NCI-H69 (cell line): Measurements from ENCODE around the gene TDRD10.
"Not testable (repeated sequence)": the region's sequence is repeated elsewhere in the genome, so short reads cannot be mapped to it uniquely, and the experiment has no call there.

ENCODE experiments used
- DNase-seq: peaks from one replicate; lab custom pipeline; 2025; lab: John Stamatoyannopoulos, UW

The TDRD10 gene

DNA sequence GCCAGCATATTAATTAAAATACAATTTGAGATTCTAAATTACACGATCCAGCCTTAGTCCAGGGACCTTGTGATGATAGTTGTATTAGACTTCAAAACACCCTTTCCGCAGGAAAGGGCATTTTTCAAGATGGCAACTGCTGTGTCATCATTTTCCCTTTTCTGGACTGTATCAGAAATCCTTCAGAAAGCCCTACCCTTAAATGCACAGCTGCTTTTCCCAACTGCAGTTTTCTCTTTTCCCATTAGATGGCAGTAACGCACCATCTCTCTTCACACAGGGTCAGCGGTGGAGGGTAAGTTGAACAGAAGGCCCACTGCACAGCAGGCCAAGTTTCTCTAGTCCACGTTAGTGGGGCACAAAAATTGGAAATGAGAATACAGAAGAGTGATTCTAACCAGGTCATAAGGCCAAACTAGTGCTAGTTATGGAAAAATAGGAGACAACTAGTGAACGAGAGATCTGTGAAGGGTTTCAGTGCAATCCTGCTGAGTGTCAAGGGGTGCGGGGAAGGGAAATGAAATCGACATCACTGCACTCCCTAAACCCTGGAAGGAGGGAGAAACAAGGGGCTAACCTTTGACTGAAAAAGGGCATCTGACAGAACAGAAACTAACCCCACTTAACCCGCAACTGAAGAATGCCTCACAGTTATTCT, 22.1 kb upstream of the TDRD10 start:
- peak; percentile 80 for DNase-seq

DNA sequence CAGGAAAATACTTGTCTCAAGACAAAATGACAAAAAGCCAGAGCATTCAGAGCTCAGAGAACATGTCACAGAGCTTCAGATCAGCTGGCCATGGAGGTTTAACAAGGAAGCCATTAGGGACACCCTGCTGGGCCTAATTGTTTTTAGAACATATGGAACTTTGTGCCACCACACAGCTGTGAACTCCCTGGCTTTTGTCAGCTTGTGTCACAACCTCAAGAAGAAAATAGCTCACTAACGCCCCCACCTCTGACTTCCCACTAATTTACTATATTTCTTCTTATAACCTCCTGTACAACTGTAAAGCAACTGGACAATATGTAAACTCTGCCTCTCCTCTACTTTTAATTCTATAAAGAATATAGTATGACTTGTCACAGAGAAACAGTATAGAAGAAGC, 21.0 kb upstream of the TDRD10 start:
- DNase-seq, result peak; percentile 81

DNA sequence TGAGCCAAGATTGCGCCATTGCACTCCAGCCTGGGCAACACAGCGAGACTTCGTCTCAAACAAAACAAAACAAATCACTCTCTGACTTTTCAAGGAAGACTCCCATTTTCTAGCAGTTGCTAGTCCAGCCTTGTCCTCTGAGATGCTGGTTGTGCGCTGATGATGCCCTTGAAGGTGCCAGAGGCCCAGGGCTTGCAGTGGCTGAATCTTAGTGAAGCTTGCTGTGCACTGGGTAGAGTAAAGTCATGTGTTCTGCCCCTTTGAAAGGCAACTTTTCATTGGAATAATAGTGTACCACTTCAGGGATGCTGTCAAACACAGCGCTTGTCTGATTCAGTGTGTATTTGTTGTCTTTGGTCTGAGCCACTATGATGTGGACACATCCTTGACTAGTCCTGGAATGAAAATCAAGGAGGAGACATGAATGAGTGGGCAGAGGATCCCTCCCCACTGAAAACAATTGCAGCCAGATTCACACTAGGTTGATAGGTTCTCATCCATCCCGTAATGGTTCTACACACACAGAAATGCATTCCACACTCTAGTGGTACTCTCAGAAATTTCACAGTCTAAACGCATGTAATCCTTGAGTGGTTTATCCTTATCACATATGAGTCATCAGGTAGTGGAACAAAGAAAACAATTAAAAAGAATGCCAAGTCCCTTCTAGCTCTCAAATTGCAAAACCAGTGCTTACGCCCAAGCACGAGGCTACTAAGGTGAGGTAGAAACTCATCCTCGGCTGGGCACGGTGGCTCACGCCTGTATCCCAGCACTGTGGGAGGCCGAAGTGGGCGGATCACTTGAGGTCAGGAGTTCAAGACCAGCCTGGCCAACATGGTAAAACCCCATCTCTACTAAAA, 17.8 kb upstream of the TDRD10 start:
- no peak for DNase-seq

DNA sequence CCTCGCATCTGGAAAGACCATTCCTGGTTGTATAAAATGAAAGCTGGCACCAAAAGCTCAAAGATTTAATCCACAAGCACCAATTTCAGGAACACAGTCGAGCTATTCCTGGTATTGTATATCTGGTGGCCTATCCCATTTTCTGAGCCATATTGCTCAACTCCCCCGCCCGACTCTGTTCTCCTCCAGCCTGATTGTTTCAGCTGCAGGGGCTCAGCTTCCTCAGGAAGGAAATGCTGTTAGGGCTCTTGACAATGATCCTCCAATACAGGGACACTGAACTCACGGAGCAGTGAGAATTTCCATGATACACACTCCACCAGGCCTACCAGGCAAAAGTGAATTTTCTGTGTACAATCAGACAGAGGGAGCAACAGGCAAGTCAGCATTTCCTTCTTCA, 16.9 kb upstream of the TDRD10 start:
- DNase-seq, result no peak

DNA sequence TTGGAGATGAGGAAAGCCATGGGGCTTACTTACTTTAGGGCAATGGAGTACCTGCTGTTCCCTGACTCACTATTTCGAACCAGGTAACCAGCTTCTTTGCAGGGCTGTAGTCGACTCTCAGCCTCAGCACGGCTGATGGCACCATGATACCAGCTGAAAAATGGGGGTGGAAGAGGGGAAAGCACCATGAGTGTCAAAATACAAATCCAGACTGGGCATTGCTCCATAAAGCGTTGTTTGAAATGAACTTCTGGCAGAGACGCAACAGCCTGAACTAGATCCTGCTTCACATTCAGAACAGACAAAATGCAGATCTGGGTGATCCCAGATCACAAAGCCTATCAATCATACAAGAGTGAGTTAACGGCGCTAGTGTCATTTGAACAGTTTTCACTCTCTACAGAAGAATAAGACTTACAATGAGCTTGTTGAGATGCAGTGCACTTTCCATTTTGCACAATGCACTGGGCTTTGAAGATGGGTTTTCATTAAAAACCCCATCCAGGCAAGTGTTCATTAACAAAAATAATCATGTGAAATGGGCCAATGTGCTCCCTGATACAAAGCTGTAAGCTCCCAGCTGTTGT, 16.0 kb upstream of the TDRD10 start:
- no peak for DNase-seq

DNA sequence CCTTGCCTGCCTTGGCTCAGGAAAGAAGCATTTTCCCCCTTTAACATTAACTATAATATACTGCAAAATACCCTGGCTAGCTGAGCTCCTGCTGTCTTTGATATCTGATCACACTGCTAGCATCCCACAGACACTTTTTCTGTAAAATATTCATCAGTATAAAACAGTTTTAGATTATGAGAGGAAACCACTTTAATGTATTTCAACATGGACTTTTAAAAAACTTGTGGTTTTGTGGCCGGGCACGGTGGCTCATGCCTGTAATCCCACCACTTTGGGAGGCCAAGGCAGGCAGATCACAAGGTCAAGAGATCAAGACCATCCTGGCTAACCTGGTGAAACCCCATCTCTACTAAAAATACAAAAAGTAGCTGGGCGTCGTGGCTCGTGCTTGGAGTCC, 15.3 kb upstream of the TDRD10 start:
- not testable (repeated sequence) for DNase-seq

DNA sequence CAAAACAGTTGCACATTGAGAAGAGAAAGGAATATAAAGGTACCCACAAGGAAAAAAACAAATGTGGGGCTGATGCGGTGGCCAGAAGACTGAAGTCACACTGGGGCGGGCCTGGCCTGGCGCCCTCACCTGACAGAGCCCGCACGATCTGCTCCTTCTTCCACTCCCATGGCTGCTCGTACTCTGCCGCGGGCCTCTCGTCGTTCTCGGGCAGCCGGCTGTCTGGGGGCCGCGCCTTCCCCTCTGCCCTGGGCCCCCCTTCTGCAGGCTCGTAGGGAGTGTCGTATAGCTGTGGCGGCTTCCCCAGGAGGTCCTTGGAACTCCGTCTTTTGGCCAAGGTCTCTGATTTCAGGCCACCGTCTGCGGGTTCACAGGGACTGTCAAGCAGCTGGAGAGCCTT, 13.1 kb upstream of the TDRD10 start:
- no peak for DNase-seq

DNA sequence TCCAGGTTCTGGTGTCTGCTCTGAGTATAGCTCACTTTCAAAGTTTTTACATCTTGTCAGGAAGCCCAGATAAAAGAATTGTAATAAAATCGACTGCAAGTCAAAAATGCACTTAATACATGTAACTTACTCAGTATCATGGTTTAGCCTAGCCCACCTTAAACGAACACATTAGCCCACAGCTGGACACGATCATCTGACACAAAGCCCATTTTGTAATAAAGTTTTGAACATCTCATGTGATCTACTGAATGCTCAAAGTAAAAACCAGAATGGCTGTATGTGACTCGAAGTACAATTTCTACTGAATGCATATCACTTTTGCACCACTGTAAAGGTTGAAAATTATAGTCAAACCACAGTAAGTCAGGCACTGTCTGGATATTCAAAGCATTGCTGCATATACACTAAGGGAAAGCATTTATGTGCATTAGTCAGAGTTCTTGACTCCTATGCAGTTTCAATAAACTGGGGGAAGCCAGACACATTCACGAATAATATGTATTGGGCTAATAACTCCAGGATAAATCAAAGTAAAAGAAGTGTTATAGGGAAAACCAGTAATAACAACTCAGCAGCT, 12.2 kb upstream of the TDRD10 start:
- DNase-seq, result no peak

DNA sequence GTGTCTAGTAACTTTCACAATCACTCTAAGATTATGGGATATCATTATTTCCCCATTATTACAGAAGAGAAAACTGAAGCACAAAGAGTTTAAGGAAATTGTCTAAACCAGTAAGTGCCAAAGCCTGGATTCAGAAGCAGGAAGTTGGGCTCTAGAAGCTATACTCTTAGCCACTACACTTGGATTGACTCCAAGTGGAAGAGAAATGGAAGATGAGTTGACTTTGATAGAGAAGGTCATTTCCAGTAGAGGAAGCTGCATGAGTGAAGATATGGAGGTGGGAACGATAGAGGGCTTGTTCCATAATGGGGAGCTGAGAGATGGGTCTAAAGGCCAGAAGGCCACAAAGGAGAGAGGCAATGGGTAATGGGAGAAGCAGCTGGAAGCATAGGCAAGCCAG, 11.7 kb upstream of the TDRD10 start:
- no peak for DNase-seq

DNA sequence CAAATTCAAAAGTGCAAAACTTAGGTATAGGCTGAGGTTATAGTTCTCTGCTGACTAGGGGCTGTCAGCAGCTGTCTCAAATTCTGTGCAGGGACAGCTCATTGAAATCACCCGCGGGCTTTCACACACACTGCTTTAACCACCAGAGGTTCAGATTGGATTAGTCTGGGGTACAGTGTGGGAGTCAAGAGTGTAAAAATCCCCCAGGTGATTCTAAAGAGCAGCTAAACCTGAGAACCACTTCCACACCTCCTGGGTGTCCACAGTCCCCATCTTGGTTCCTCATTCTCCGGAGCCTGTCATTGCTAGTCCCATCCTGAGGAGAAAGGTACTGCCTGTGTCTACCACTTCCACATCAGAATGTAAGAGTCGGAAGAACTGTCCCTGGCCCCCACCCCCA, 9.9 kb upstream of the TDRD10 start:
- no peak for DNase-seq

DNA sequence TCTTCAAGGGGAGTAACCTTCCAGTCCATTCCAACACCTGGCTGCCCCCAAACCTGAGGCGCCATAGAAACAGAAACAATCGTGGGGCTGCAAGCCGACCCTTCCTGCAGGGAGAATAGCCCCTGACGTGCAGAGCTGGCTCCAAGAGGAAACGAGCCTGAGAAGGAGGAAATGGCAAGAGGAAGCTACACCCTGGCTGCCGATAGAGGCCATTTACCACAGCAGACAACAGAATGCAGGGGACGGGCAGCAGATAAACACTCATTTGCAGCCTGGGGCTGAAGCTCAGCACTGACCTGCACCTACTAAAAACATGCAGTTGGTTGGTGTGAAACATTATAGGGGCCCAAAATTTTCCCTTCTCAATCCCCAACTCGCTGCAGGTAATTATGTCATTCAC, 8.7 kb upstream of the TDRD10 start:
- peak; percentile 62 for DNase-seq

DNA sequence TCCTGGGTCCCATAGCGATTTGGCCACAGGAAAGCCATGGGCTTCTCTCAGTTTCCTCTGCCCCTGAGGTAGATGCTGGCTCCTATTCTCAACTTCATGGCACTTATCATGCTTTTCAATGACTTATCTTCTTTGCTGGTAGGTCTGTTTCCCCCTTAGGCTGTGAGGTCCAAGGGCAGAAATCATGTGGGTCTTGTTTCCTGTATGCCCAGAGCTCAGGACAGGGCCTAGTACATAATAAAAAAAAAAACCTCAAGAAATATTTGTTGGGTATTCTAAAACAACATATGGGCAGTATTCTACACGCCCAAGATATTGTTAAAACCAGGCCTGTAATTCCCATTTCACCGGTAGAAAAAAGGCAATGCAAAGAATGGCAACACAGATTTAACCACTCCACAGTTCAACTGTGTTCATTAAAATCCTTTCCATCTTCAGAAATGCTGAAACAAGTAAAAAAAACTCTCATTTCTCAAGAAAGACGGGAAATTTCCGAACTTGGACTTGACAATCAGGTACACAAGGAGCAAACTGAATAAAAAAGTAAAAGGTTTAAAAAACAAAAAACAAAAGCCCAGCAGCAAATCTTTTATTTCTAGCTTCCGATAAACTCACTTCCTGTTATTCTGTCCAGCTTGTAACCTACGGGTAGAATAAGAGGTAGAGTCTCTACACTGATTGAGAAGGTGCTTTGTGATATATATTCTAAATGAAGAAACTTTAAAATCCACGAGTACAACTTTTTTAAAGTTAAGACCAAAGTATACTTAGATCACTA, 6.3 kb upstream of the TDRD10 start:
- DNase-seq, result no peak

DNA sequence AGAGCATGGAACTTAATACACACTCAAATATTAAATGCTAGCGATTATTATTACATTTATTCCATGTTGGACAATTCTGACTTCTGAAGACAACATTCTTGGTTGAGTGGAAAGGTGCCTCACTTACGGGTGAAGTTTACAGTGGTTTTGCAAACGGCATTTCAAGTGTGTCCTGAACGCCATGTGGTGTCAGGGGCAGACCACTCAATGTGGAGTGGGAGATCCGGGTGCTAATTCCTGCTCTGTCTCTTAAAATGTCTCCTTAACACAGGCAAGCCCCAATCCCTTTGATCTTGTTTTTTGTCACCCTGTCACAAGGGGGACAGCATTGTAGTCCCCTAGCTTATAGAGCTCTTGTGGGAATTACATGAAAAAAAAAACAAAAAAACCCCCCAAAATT, 5.6 kb upstream of the TDRD10 start:
- DNase-seq, result no peak

DNA sequence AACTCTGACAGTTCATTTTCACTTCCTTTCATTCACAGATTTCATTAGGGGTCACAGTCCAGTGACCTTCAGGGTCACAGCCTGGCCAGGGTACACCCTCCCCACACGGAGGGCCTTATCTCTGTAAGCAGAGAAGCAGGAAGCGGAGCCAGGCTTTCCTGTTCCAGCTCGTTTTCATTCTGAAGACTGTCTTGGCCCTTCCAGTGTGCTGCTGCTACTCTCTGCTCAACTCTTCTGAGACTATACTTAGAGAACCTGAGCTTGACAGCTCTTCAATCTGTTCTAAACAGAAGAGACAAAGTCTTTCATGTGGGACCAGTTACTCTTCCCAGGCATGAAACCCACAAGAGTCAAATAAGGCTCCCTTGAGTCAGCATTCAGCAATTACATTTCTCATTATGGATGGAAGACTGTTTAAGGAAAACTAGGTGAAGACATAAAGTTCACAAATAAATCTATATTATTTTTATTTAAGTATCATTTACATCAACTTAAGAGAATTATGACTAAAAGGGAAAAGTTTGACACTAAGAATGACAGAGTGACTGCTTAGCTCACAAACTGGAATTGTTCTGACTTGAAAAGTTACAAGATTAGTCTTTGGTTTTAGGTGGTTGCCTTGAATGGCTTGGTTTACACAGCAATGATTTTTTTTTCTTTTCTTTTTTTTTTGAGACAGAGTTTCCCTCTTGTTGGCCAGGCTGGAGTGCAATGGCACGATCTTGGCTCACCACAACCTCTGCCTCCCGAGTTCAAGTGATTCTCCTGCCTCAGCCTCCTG, 4.8 kb upstream of the TDRD10 start:
- no peak for DNase-seq

DNA sequence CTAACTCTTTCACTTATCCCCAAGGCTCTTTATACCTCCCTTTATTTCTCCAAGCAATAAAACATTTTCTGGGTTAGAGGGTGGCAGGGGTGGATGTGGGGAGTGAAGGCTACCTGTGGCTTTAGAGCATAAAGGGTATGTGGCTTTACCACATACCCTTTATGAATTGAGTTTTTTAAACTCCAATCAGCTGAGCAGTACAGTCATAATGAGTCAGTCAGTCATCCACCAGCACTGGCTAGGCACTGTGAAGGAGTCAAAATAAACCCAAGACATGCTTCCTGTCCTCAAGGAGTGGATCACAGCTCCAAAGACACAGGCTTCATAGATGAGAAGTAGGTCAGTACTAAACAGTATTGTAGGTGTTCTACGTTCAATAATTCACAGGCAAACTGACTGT, 2.6 kb upstream of the TDRD10 start:
- DNase-seq, result no peak

DNA sequence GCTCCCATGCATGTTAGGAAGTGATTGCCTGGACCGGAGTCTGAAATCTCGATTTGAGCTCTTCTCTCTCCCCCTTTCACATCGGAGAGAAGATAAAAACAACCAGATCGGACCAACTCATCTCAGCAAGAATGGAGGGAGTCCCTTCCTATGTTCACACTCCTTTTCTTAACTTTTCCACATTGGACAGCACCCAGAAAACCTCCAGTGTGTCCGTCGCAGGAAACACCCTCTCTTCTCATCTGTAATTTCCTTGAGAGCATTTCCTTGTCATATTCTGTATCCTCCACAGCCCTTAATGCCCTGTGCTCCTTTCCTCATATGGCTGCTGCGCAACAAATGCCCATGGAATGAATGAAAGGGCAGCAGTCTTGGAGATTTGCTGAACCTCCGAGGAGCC, 1.5 kb upstream of the TDRD10 start:
- no peak for DNase-seq

DNA sequence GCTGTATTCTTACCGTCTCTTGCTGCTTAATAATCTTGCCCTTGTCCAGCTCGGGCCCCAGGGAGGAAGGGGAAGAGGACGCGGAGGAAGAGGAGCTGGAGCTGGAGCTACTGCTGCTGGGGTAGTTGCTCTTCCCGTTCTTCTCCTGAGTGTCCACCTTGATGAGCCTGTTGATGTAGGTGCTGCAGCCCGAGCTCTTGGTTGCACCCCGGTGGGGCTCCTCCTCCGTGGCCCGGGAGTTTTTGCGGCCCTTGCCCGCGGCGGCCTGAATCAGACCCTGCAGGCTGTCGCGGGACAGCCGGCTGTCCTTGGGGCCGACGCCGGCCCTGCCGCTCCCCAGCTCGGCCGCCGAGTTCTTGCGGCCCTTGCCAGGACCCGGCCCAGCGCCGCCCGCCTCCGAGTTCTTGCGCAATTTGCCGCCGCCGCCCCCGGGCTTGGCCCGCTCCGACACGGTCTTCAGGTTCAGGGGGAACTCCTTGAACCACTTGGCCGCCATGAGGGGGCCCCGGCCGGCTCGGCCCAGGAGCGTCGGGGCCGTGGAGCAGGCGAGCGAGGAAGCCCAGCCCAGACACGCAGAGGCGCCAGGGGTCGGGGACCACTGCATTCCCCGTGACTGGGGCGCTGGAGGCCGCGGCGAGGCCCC, 475 bp upstream of the TDRD10 start:
- no peak for DNase-seq

DNA sequence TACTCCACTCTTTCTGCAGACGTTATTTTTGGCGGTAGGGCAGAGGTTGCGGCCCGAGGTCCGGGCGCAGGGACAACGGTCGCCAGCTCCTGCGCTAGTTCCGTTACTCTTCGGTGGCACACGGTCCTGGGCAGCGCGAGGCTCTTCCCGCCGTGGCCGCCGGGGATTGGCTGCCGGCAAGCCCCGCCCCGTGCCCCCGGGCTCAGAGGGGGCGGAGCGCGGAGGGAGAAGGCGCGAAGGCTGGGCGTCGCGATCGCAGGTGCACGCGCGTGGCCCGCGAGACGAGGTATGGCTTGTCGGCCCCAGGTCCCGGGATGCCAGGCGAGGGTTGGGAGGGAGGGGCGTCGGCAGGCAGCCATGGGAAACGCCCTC, 711 bp downstream of the TDRD10 start:
- DNase-seq, result no peak

DNA sequence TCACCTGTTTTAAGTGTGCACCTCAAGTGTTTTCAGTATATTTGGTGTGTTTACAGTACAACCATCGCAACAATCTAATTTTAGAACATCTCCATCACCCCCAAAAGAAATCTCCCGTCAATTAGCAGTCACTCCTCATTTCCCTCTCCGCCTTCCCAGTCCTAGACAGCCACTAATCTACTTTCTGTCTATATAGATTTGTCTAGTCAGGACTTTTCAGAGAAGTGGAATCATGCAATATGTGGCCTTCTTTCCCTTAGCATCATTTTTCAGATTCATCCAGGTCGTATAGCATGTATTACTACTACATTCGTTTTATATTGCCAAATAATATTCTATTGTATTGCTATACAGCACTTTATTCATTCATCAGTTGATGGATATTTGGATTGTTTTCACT, 1.9 kb downstream of the TDRD10 start:
- no peak for DNase-seq

DNA sequence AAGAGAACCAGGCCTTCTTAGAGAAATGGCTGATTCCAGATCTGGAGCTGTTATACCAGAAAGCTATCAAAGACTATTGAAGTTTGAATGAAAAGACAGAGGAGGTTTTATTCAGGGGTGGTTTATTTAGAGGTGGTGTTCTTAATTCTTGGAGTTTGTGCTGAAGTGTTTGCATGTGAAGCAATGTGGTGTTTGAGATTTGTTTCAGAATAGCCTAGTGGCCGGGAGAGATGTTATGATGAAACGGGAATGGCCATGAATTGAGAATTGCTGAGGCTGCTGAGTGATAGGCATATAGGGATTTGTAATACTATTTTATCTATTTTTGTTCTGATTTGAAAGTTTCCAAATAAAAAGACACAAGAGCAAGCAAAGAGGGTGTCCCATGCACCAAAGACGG, 10.7 kb downstream of the TDRD10 start:
- no peak for DNase-seq

DNA sequence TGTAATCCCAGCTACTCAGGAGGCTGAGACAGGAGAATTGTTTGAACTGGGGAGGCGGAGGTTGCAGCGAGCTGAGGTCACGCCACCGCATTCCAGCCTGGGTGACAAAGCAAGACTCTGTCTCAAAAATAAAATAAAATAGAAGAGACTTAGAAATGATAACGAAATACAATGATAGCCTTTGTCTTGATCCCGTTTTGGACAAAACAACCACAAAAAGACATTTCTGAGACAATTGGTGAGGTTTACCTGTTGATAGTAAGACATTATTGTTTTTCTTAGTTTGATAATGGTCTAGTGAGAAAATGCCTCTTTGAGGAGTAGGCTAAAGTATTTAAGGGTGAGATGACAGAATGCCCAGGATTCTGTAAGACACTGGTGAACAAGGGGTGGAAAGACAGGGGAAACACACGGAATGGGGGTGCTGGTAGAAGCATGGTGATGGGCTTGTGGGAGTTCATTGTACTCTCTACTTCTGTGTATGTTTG, 12.1 kb downstream of the TDRD10 start:
- no peak for DNase-seq
